GM12878 (cell line): Measurements from ENCODE around the gene MPPED1. TPM values are rescaled to one million over a fixed set of nuclear protein-coding genes. Genes with fewer than 3 reads are reported as not detected.

Source experiments
- ATAC-seq: fragments of 200-7000 bp; cut with Tn5 transposase; 3 replicates; pipeline ENCODE4 v1.9.1; 2020; ENCODE audit warnings: mild to moderate bottlenecking, moderate library complexity
- BruUV-seq: library from RNA; stranded (reverse); fragments of 400-500 nt; replicated peaks from 2 replicates; lab custom pipeline; 2021; lab: Mats Ljungman, UMichigan
- CTCF ChIA-PET: fragments of 300-600 bp; sonication (Branson Sonifier 250); formaldehyde crosslinking; extraction: SDS; loops from one replicate; lab custom pipeline; 2021; ENCODE audit warnings: inconsistent platforms; lab: Yijun Ruan, JAX
- POLR2A ChIA-PET: fragments of 350-600 bp; formaldehyde crosslinking; extraction: SDS; loops from one replicate; lab custom pipeline; 2021; ENCODE audit warnings: inconsistent platforms; lab: Charles Lee
- RAD21 ChIA-PET: fragments of 300-600 bp; sonication (Branson Sonifier 250); formaldehyde crosslinking; loops from one replicate; lab custom pipeline; 2023; ENCODE audit warnings: antibody characterized with exemption; ENCODE audit not compliant: unreplicated experiment; lab: Charles Lee
- SMC1A ChIA-PET: fragments of 300-600 bp; sonication (Branson Sonifier 250); formaldehyde crosslinking; loops from one replicate; lab custom pipeline; 2023; ENCODE audit not compliant: unreplicated experiment, uncharacterized antibody; lab: Charles Lee
- DNase-seq: peaks from one replicate; pipeline ENCODE4 v3.0.0-alpha.2; 2011; ENCODE audit warnings: low read depth, low spot score
- FAIRE-seq: peaks from 3 replicates; lab custom pipeline; 2011; peaks lifted over from hg19 to GRCh38; lab: Jason Lieb, UNC
- H2AFZ ChIP-seq: 2 replicates; pipeline ENCODE4 v1.6.0; 2011; ENCODE audit warnings: low read depth, low read length, control low read depth; ENCODE audit not compliant: control insufficient read depth
- H3K27ac ChIP-seq: 2 replicates; pipeline ENCODE4 v1.5.1; 2011; ENCODE audit warnings: control low read depth; ENCODE audit not compliant: control insufficient read depth, insufficient read depth
- H3K27me3 ChIP-seq, 2 experiments: replicated peaks in 1 of 2; 2 replicates each; pipeline versions ENCODE4 v1.6.0 to v1.6.1; 2011; ENCODE audit warnings: low read length in 1 of 2; ENCODE audit not compliant: control insufficient read depth in 2 of 2, insufficient read depth in 2 of 2
- H3K36me3 ChIP-seq, 2 experiments: 2 replicates each; pipeline ENCODE4 v1.5.1; 2011; ENCODE audit warnings: low read length in 1 of 2; ENCODE audit not compliant: control insufficient read depth in 2 of 2, insufficient read depth in 2 of 2
- H3K4me1 ChIP-seq: 2 replicates; pipeline ENCODE4 v1.6.1; 2011; ENCODE audit warnings: mild to moderate bottlenecking, low read length, moderate library complexity, mixed read lengths; ENCODE audit not compliant: control insufficient read depth, insufficient read depth
- H3K4me2 ChIP-seq: 2 replicates; pipeline ENCODE4 v1.6.0; 2011; ENCODE audit warnings: control low read depth; ENCODE audit not compliant: control insufficient read depth, insufficient read depth
- H3K4me3 ChIP-seq: fragments of 200-600 bp; sonication (generic); 2 replicates; pipeline ENCODE4 v1.5.1; 2016
- H3K79me2 ChIP-seq: 2 replicates; pipeline ENCODE4 v1.6.0; 2011; ENCODE audit warnings: low read length; ENCODE audit not compliant: control insufficient read depth, insufficient read depth
- H3K9ac ChIP-seq: 2 replicates; pipeline ENCODE4 v1.8.0; 2011; ENCODE audit warnings: low read length, control low read depth, mixed read lengths; ENCODE audit not compliant: control insufficient read depth, insufficient read depth
- H3K9me3 ChIP-seq: replicated peaks from 3 replicates; pipeline ENCODE4 v1.5.1; 2011; ENCODE audit warnings: mild to moderate bottlenecking, low read length; ENCODE audit not compliant: control insufficient read depth, insufficient read depth
- H4K20me1 ChIP-seq: 2 replicates; pipeline ENCODE4 v1.6.0; 2011; ENCODE audit not compliant: control insufficient read depth, insufficient read depth
- CBFB ChIP-seq: IDR thresholded peaks from 2 replicates; pipeline ENCODE4 v1.6.1; 2016; ENCODE audit warnings: antibody characterized with exemption, low read depth
- ESRRA ChIP-seq: IDR thresholded peaks from 2 replicates; pipeline ENCODE4 v1.6.1; 2012; ENCODE audit warnings: mild to moderate bottlenecking, low read length, improper control_type of control experiment
- HCFC1 ChIP-seq: fragments of 150-350 bp; IDR thresholded peaks from 2 replicates; pipeline ENCODE4 v1.6.1; 2014; ENCODE audit warnings: low read length
- JUNB ChIP-seq: IDR thresholded peaks from 2 replicates; pipeline ENCODE4 v1.6.1; 2016; ENCODE audit warnings: antibody characterized with exemption, mild to moderate bottlenecking
- JUND ChIP-seq: IDR thresholded peaks from 2 replicates; pipeline ENCODE4 v1.6.1; 2012; ENCODE audit warnings: low read depth, mild to moderate bottlenecking, low read length, improper control_type of control experiment, moderate library complexity
- POU2F2 ChIP-seq: IDR thresholded peaks from 3 replicates; pipeline ENCODE4 v1.6.1; 2011; ENCODE audit warnings: low read depth, mild to moderate bottlenecking, low read length, borderline replicate concordance
- RBBP5 ChIP-seq: fragments of 200-600 bp; sonication (generic); conservative IDR thresholded peaks from 2 replicates; pipeline ENCODE4 v1.6.1; 2016
- SMAD1 ChIP-seq: fragments of 450-650 bp; IDR thresholded peaks from 2 replicates; pipeline ENCODE4 v1.6.1; 2018; ENCODE audit warnings: mild to moderate bottlenecking, low read depth; ENCODE audit not compliant: partially characterized antibody
- SPI1 ChIP-seq: IDR thresholded peaks from 2 replicates; pipeline ENCODE4 v1.6.1; 2011; ENCODE audit warnings: low read depth, mild to moderate bottlenecking, low read length, moderate library complexity, borderline replicate concordance; ENCODE audit not compliant: insufficient read depth
- ZNF217 ChIP-seq: fragments of 450-650 bp; IDR thresholded peaks from 2 replicates; pipeline ENCODE4 v1.6.1; 2017; ENCODE audit warnings: antibody characterized with exemption, mild to moderate bottlenecking
- ZSCAN29 ChIP-seq: fragments of 450-650 bp; IDR thresholded peaks from 2 replicates; pipeline ENCODE4 v1.6.1; 2017; ENCODE audit warnings: mild to moderate bottlenecking, moderate library complexity
- WGBS: methylation state at CpG from one replicate; pipeline ENCODE4 v1.1.6; 2016; ENCODE audit warnings: low lambda C conversion rate; ENCODE audit not compliant: insufficient replicate concordance, insufficient coverage; ENCODE audit errors: missing lambda C conversion rate; 5-methylcytosine and 5-hydroxymethylcytosine counted together
- in situ Hi-C: fragments of 300-500 bp; cut with MboI; formaldehyde crosslinking; loops from 9 replicates; pipeline ENCODE4 v1.14.3; 2018; ENCODE audit warnings: mixed read lengths
- intact Hi-C: fragments of 100-400 bp; cut with micrococcal nuclease; formaldehyde crosslinking; loops from one replicate; pipeline ENCODE4 v1.14.2; 2022; ENCODE audit not compliant: unreplicated experiment
- polyA plus RNA-seq, 11 experiments: library from polyadenylated mRNA; depleted of rRNA in 4 of 11; unstranded in 6 of 11; stranded (reverse) in 5 of 11; fragments of >200 nt; fragmentation: Nextera tagmentation in 4 of 11; fragmentation: Illumina TruSeq in 1 of 11; extraction: Ambion mirVana in 4 of 11; extraction: Trizol in 1 of 11; gene quantifications; 1 replicate in 1 of 11; 2 replicates in 10 of 11; pipeline versions ENCODE4 v1.2.1 to v1.2.3, GENCODE V29; 2011 to 2016; ENCODE audit warnings: inconsistent platforms in 2 of 11, missing spikeins in 2 of 11, low read depth in 1 of 11
- total RNA-seq, 4 experiments: library from RNA; depleted of rRNA in 3 of 4; stranded (reverse); fragments of >200 nt in 3 of 4; fragmentation: Illumina TruSeq in 1 of 4; extraction: Trizol in 1 of 4; gene quantifications; 2 replicates each; pipeline versions ENCODE4 v1.2.1 to v1.2.3, GENCODE V29; 2013 to 2021
- TF ChIP-seq, protein P1 (sequence below): fragments of 150-350 bp; IDR thresholded peaks from 2 replicates; pipeline ENCODE4 v1.6.1; 2014; ENCODE audit warnings: mild to moderate bottlenecking, low read depth, low read length
- TF ChIP-seq, protein P2 (sequence below): IDR thresholded peaks from 2 replicates; pipeline ENCODE4 v1.6.1; 2012; ENCODE audit warnings: low read depth, low read length, improper control_type of control experiment
- TF ChIP-seq, protein P3 (sequence below): IDR thresholded peaks from 2 replicates; pipeline ENCODE4 v1.6.1; 2011; ENCODE audit warnings: low read depth, low read length, improper control_type of control experiment, borderline replicate concordance

MPPED1 gene
- total and polyA plus RNA-seq, 10 of the 15 experiments (the other 5 are each of a cell fraction or from before 2014, with no cell fraction given), result 0.11 TPM; not detected in 9

DNA sequence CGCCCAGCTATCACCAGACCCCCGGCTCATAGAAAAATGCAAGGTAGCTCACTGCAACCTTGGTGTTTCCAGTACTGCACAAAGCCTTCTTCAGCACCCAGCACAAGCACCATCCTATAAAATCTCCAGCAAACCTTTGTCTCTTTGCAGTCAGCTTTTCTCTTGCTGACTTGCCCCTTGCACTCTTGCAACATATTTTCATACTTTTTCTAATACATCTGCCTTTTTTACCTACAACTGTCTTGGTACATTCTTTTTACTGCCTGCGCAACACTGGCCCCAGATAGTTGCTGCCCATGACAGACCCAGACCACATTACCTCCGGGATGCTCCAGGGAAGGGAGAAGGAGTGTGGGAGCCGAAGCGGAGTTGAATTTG lies 142.4 kb downstream of the MPPED1 start:
- H3K4me1 ChIP-seq, result no peaks in the 10 kb centered on the region
- ChIA-PET POLR2A (no interaction called here), CTCF (no interaction called here)
- H3K27ac ChIP-seq, result no peak overlapping the region
- no TSS peak for BruUV-seq
- no peaks in the 10 kb centered on the region for H4K20me1 ChIP-seq
- ATAC-seq, result no peak
- H3K79me2 ChIP-seq, result no peaks in the 10 kb centered on the region
- no peaks in the 10 kb centered on the region for H3K27me3 ChIP-seq
- WGBS, result 32% methylated on average over 6 of the region's 6 CpGs
- TF ChIP-seq SMAD1, result no peak
- TF ChIP-seq ZNF217, result no peak
- no peak for TF ChIP-seq RBBP5
- TF ChIP-seq ESRRA, result no peak
- no peak for TF ChIP-seq JUNB
- TF ChIP-seq, protein P1, sequence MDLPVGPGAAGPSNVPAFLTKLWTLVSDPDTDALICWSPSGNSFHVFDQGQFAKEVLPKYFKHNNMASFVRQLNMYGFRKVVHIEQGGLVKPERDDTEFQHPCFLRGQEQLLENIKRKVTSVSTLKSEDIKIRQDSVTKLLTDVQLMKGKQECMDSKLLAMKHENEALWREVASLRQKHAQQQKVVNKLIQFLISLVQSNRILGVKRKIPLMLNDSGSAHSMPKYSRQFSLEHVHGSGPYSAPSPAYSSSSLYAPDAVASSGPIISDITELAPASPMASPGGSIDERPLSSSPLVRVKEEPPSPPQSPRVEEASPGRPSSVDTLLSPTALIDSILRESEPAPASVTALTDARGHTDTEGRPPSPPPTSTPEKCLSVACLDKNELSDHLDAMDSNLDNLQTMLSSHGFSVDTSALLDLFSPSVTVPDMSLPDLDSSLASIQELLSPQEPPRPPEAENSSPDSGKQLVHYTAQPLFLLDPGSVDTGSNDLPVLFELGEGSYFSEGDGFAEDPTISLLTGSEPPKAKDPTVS, result no peak
- TF ChIP-seq ZSCAN29, result no peak
- TF ChIP-seq, protein P2, sequence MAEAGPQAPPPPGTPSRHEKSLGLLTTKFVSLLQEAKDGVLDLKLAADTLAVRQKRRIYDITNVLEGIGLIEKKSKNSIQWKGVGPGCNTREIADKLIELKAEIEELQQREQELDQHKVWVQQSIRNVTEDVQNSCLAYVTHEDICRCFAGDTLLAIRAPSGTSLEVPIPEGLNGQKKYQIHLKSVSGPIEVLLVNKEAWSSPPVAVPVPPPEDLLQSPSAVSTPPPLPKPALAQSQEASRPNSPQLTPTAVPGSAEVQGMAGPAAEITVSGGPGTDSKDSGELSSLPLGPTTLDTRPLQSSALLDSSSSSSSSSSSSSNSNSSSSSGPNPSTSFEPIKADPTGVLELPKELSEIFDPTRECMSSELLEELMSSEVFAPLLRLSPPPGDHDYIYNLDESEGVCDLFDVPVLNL, result no peak
- TF ChIP-seq JUND, result no peak
- TF ChIP-seq SPI1, result no peak
- TF ChIP-seq CBFB, result no peak
- TF ChIP-seq, protein P3, sequence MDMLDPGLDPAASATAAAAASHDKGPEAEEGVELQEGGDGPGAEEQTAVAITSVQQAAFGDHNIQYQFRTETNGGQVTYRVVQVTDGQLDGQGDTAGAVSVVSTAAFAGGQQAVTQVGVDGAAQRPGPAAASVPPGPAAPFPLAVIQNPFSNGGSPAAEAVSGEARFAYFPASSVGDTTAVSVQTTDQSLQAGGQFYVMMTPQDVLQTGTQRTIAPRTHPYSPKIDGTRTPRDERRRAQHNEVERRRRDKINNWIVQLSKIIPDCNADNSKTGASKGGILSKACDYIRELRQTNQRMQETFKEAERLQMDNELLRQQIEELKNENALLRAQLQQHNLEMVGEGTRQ, result no peak
- no peak for TF ChIP-seq HCFC1
- TF ChIP-seq POU2F2, result no peak
- TF ChIP-seq, all 136 proteins: peak for 0
- RAD21 ChIA-PET, result no interaction called here
- no peaks in the 10 kb centered on the region for H3K36me3 ChIP-seq
- DNase-seq (no peak), FAIRE-seq (no peak)
- no peak overlapping the region for H3K4me3 ChIP-seq
- H3K9me3 ChIP-seq, result no peaks in the 10 kb centered on the region; the same call in 2 of the 3 replicates
- no peak overlapping the region for H3K9ac ChIP-seq
- SMC1A ChIA-PET, result no interaction called here
- no peak overlapping the region for H2AFZ ChIP-seq
- no peak overlapping the region for H3K4me2 ChIP-seq
- intact Hi-C loops, result no loop called here
- in situ Hi-C loops, result no loop called here
